COLO668 (cell line): ENCODE data around the gene BSG.
"Not testable (repeated sequence)": the region's sequence is repeated elsewhere in the genome, so short reads cannot be mapped to it uniquely, and the experiment has no call there.

Source experiments
- DNase-seq: peaks from one replicate; lab custom pipeline; 2025; ENCODE audit not compliant: unreplicated experiment; lab: John Stamatoyannopoulos, UW

The BSG gene

GRCh38 chr19:617551-618246 lies 45.3 kb downstream of the BSG start:
- DNase-seq = no peak

- no peak for DNase-seq
These were observed 45.8 kb downstream of the BSG start for GRCh38 chr19:618247-618619.

GRCh38 chr19:618674-619285 lies 46.4 kb downstream of the BSG start:
- no peak for DNase-seq

- no peak for DNase-seq
These were observed 47.0 kb downstream of the BSG start for GRCh38 chr19:619286-620002.

- DNase-seq = no peak
These were observed 47.9 kb downstream of the BSG start for GRCh38 chr19:620166-620862.

GRCh38 chr19:621191-621590 lies 48.8 kb downstream of the BSG start:
- DNase-seq = not testable (repeated sequence)

GRCh38 chr19:621819-622218 lies 49.4 kb downstream of the BSG start:
- DNase-seq = no peak

- no peak for DNase-seq
These were observed 50.3 kb downstream of the BSG start for GRCh38 chr19:622666-623065.

- no peak for DNase-seq
These were observed 51.0 kb downstream of the BSG start for GRCh38 chr19:623175-623916.

- no peak for DNase-seq
These were observed 51.6 kb downstream of the BSG start for GRCh38 chr19:623974-624373.

GRCh38 chr19:624433-625109 lies 52.2 kb downstream of the BSG start:
- DNase-seq = no peak

- no peak for DNase-seq
These were observed 52.9 kb downstream of the BSG start for GRCh38 chr19:625257-625656.

GRCh38 chr19:626566-626965 lies 54.2 kb downstream of the BSG start:
- DNase-seq = not testable (repeated sequence)

GRCh38 chr19:628168-628567 lies 55.8 kb downstream of the BSG start:
- DNase-seq = peak; percentile 17

GRCh38 chr19:629515-629914 lies 57.1 kb downstream of the BSG start:
- DNase-seq = peak; percentile 83

GRCh38 chr19:629961-630714 lies 57.7 kb downstream of the BSG start:
- no peak for DNase-seq

- peak; percentile 46 for DNase-seq
These were observed 60.2 kb downstream of the BSG start for GRCh38 chr19:632579-633067.
